H1 (cell line): ENCODE results near the gene C15orf61. TPM values are rescaled to one million over a fixed set of nuclear protein-coding genes. Genes with fewer than 3 reads are reported as not detected.

Experiments
- ASH2L ChIP-seq: fragments of 200-600, 300-600 bp; sonication (generic); IDR thresholded peaks from one replicate; pipeline ENCODE4 v1.7.1; 2017; ENCODE audit warnings: low read length
- CHD2 ChIP-seq: IDR thresholded peaks from 2 replicates; pipeline ENCODE4 v1.6.1; 2012; ENCODE audit warnings: low read length, improper control_type of control experiment
- CTBP2 ChIP-seq: IDR thresholded peaks from 2 replicates; pipeline ENCODE4 v1.7.0; 2011; ENCODE audit warnings: borderline replicate concordance, mild to moderate bottlenecking, moderate library complexity, mixed read lengths, low read length; ENCODE audit not compliant: insufficient read depth, insufficient read length
- E2F6 ChIP-seq: IDR thresholded peaks from 2 replicates; pipeline ENCODE4 v1.6.1; 2012; ENCODE audit warnings: inconsistent platforms
- EP300 ChIP-seq, 2 experiments: IDR thresholded peaks; 1 replicate in 1 of 2; 2 replicates in 1 of 2; pipeline ENCODE4 v1.6.1; 2011 to 2012; ENCODE audit warnings: low read depth in 2 of 2, low read length in 2 of 2, mild to moderate bottlenecking in 2 of 2, borderline replicate concordance in 1 of 2, inconsistent platforms in 1 of 2, moderate library complexity in 1 of 2
- HDAC2 ChIP-seq, 2 experiments: fragments of 300-600 bp in 1 of 2; sonication (generic) in 1 of 2; IDR thresholded peaks; 2 replicates each; pipeline ENCODE4 v1.6.1; 2011 to 2012; ENCODE audit warnings: low read depth in 2 of 2, low read length in 2 of 2, mild to moderate bottlenecking in 2 of 2, moderate library complexity in 2 of 2, borderline replicate concordance in 1 of 2, inconsistent platforms in 1 of 2
- JUN ChIP-seq: IDR thresholded peaks from 2 replicates; pipeline ENCODE4 v1.6.1; 2011; ENCODE audit warnings: low read depth, mild to moderate bottlenecking, improper control_type of control experiment, low read length
- JUND ChIP-seq: IDR thresholded peaks from 2 replicates; pipeline ENCODE4 v1.6.1; 2011; ENCODE audit warnings: mild to moderate bottlenecking, improper control_type of control experiment, low read length
- NANOG ChIP-seq: IDR thresholded peaks from 2 replicates; pipeline ENCODE4 v1.6.1; 2011; ENCODE audit warnings: low read length, low read depth, mild to moderate bottlenecking, inconsistent platforms; ENCODE audit not compliant: insufficient read depth, poor library complexity, severe bottlenecking
- PHF8 ChIP-seq: fragments of 200-600 bp; sonication (generic); conservative IDR thresholded peaks from 2 replicates; pipeline ENCODE4 v1.7.1; 2012; ENCODE audit warnings: low read depth, mild to moderate bottlenecking, inconsistent platforms, low read length, moderate library complexity
- POLR2A ChIP-seq, 2 experiments: IDR thresholded peaks; 1 replicate in 1 of 2; 2 replicates in 1 of 2; pipeline ENCODE4 v1.6.1; 2011; ENCODE audit warnings: low read depth in 2 of 2, low read length in 2 of 2, mild to moderate bottlenecking in 2 of 2; ENCODE audit errors: control extremely low read depth in 1 of 2
- POLR2AphosphoS5 ChIP-seq: IDR thresholded peaks from 2 replicates; pipeline ENCODE4 v1.6.1; 2011; ENCODE audit warnings: low read depth, low read length
- RBBP5 ChIP-seq: IDR thresholded peaks from 2 replicates; pipeline ENCODE4 v1.7.1; 2012; ENCODE audit warnings: low read depth, mild to moderate bottlenecking, inconsistent platforms, low read length, moderate library complexity, borderline replicate concordance
- SP1 ChIP-seq: IDR thresholded peaks from 2 replicates; pipeline ENCODE4 v1.6.1; 2011; ENCODE audit warnings: low read depth, low read length
- SP4 ChIP-seq: IDR thresholded peaks from 2 replicates; pipeline ENCODE4 v1.6.1; 2012; ENCODE audit warnings: low read length, inconsistent platforms
- SUZ12 ChIP-seq: fragments of 200-600 bp; sonication (generic); IDR thresholded peaks from 2 replicates; pipeline ENCODE4 v1.6.1; 2012; ENCODE audit warnings: mild to moderate bottlenecking, inconsistent platforms, low read length, moderate library complexity, mixed read lengths
- TAF1 ChIP-seq: IDR thresholded peaks from 2 replicates; pipeline ENCODE4 v1.6.1; 2011; ENCODE audit warnings: mild to moderate bottlenecking, low read depth, low read length
- TAF7 ChIP-seq: optimal IDR thresholded peaks from 2 replicates; pipeline ENCODE3; 2011; ENCODE audit warnings: low read depth, mild to moderate bottlenecking, inconsistent platforms, low read length, moderate library complexity, borderline replicate concordance
- USF2 ChIP-seq: IDR thresholded peaks from 2 replicates; pipeline ENCODE4 v1.6.1; 2011; ENCODE audit warnings: low read length, improper control_type of control experiment
- ZNF274 ChIP-seq: IDR thresholded peaks from 2 replicates; pipeline ENCODE4 v1.7.0; 2012; ENCODE audit warnings: low read length, borderline replicate concordance; ENCODE audit errors: extremely low read depth
- polyA plus RNA-seq, 7 experiments: library from polyadenylated mRNA; depleted of rRNA in 3 of 7; stranded (reverse) in 5 of 7; unstranded in 2 of 7; fragments of >200 nt in 5 of 7; fragments of 200-250 nt in 2 of 7; gene quantifications; 1 replicate in 5 of 7; 2 replicates in 1 of 7; 4 replicates in 1 of 7; pipeline versions ENCODE4 v1.2.1 to v1.2.3, GENCODE V29; 2011 to 2013; ENCODE audit warnings: missing spikeins in 2 of 7, mixed read lengths in 2 of 7
- total RNA-seq: library from RNA; stranded (reverse); fragmentation: NEBNext Ultra II Directional; extraction: Animal tissue kit (Norgen Biotek cat#: 25700); gene quantifications from 2 replicates; pipeline ENCODE4 v1.2.1, GENCODE V29; 2021
- TF ChIP-seq, protein P1 (sequence below): IDR thresholded peaks from 2 replicates; pipeline ENCODE4 v1.6.1; 2011; ENCODE audit warnings: low read depth, mild to moderate bottlenecking, low read length; ENCODE audit not compliant: insufficient read depth

C15orf61 gene
- total and polyA plus RNA-seq, 2 of the 8 experiments (the other 6 are each of a cell fraction or from before 2014, with no cell fraction given), result 1.7 to 2.0 TPM

DNA sequence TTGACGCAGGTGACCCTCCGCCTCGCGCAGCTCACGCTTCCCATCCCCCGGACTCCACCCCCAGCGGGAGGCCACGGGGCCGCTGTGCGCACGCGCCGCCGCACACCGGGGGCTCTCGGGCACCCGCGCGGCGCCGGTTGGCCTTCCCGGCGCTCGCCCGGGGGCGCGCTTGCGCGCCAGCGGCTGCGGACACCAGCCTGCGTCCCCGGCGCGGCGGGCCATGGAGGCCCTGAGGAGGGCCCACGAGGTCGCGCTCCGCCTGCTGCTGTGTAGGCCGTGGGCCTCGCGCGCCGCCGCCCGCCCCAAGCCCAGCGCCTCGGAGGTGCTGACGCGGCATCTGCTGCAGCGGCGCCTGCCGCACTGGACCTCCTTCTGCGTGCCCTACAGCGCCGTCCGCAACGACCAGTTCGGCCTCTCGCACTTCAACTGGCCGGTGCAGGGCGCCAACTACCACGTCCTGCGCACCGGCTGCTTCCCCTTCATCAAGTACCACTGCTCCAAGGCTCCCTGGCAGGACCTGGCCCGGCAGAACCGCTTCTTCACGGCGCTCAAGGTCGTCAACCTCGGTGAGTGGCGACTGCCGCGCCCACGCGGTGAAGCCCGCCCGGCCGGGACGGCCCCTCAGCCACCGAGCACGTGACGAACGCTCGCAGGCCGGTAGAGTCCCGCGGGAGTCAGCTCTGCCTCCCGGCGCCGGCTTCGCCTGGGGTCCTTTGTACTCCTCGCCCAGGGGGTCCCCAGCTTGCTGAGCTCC, at the start of gene C15orf61 (continued):
- TF ChIP-seq SUZ12 (peak; percentile 41; the same call in 1 of the 2 replicates), E2F6 (peak; percentile 98), EP300 (IDR thresholded peaks at IDR 0.05; ENCODE audit: borderline replicate concordance in 1 of 2, low read depth in 2 of 2, low read length in 2 of 2) (peak in 1 of 2 experiments; percentile 26; a peak in 1 of 3 replicates), ZNF274 (no peak), POLR2AphosphoS5 (peak; percentile 5; the same call in 1 of the 2 replicates), ASH2L (peak; percentile 42), TAF7 (peak; percentile 22), CHD2 (peak; percentile 82), JUN (no peak), SP1 (no peak), SP4 (peak; percentile 41; the same call in 1 of the 2 replicates), PHF8 (peak; percentile 91), JUND (no peak), CTBP2 (no peak), RBBP5 (peak; percentile 79; the same call in 1 of the 2 replicates), POLR2A (IDR thresholded peaks at IDR 0.05; ENCODE audit: control extremely low read depth in 1 of 2, low read depth in 2 of 2, low read length in 2 of 2) (peak; percentile 38 to 47; a peak in 2 of 3 replicates), USF2 (peak; percentile 75), NANOG (no peak), TAF1 (peak; percentile 45; the same call in 1 of the 2 replicates), HDAC2 (IDR thresholded peaks at IDR 0.05; ENCODE audit: borderline replicate concordance in 1 of 2, low read depth in 2 of 2, low read length in 2 of 2) (peak in 1 of 2 experiments; percentile 87; a peak in 1 of 4 replicates)
- TF ChIP-seq, protein P1, sequence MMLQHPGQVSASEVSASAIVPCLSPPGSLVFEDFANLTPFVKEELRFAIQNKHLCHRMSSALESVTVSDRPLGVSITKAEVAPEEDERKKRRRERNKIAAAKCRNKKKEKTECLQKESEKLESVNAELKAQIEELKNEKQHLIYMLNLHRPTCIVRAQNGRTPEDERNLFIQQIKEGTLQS, result no peak
